ENCODE results near the gene CCDC15.

Gene CCDC15

DNA sequence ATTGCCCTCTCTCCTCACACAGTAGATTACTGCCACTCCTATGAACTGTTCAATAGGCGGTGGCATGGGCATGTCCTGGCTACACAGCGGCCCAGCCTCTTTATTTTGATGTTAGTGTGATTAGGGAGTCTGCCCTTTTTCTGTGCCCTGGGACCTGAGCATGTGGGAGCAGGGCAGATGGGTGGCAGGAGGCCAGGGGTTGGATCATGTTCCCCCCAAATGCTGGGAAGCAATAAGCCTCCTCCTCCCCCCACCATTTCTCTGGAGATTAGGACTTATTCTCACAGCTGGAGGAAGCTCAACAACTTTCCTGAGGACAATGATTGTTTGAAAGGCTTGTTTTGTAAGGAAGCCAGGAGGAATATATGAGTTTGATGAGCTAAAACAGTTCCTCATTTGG lies 34.1 kb upstream of the CCDC15 start:
- in situ Hi-C loops (cut with MboI; ENCODE audit: low sequenced_read_pairs, unreplicated experiment): no loop called here
- no peak for DNase-seq (ENCODE audit: low spot score)
- TF ChIP-seq, protein P1, sequence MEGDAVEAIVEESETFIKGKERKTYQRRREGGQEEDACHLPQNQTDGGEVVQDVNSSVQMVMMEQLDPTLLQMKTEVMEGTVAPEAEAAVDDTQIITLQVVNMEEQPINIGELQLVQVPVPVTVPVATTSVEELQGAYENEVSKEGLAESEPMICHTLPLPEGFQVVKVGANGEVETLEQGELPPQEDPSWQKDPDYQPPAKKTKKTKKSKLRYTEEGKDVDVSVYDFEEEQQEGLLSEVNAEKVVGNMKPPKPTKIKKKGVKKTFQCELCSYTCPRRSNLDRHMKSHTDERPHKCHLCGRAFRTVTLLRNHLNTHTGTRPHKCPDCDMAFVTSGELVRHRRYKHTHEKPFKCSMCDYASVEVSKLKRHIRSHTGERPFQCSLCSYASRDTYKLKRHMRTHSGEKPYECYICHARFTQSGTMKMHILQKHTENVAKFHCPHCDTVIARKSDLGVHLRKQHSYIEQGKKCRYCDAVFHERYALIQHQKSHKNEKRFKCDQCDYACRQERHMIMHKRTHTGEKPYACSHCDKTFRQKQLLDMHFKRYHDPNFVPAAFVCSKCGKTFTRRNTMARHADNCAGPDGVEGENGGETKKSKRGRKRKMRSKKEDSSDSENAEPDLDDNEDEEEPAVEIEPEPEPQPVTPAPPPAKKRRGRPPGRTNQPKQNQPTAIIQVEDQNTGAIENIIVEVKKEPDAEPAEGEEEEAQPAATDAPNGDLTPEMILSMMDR (IDR thresholded peaks at IDR 0.05; ENCODE audit: borderline replicate concordance, control extremely low read depth, extremely low read depth, insufficient read depth, missing control alignments): no peak

DNA sequence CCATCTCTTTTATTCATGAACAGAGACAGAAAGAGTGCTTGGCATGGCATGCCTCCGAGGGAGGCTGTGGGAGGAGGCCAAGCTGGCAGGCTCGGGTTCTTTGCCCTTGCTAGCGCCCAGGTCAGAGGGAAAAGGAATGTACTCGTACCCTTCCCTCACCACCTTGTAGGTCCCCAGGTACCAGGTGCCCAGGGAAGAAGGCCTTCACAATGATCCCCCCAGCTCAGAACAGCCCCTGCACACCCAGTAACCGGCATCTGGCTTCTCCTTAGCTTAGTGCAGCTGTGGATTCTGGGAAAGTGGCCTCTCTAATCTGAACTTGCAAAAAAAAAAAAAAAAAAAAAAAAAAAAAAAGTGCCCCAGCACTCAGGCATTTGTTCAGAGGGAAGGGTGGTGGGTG lies 33.6 kb upstream of the CCDC15 start:
- TF ChIP-seq, protein P1 (IDR thresholded peaks at IDR 0.05; ENCODE audit: borderline replicate concordance, control extremely low read depth, extremely low read depth, insufficient read depth, missing control alignments): no peak
- in situ Hi-C loops (cut with MboI; ENCODE audit: low sequenced_read_pairs, unreplicated experiment): no loop called here
- DNase-seq (ENCODE audit: low spot score): no peak

DNA sequence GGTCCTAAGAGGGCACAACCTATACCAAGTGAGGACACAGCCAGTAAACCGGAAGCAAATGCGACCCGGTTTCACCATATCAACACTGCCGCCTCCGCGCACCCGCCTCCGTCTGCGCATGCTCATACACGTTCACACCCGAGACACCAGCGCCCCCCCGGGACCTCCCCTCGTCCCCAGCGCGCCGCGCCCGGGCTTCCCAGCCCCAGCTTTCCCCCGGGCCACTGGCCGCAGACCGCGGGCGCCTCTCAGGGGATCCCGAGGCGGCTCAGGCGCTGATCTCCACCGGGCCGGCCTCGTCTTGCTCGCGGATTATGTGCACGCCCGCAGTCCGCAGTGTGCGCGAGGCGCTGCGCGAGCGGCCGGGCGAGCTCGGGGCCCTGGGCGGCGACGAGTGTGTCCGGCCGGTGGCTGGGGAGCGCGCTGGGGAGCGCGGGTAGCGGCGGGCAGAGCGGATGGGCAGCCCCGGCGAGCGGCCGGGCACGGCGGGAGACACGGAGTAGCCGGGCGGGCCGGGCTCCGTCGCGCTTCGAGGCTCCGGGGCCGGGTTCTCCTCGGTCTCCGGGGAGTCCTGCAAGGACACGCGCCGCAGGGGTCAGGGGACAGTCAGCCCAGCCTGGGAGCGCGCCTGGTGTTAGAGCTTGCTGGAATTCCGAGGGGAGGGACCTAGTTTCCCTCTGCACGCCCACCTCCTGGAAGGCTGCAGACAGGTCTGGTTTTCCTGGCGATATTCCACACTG lies 33.0 kb upstream of the CCDC15 start:
- in situ Hi-C loops (cut with MboI; ENCODE audit: low sequenced_read_pairs, unreplicated experiment): no loop called here
- peak; percentile 77 for DNase-seq (ENCODE audit: low spot score)
- TF ChIP-seq, protein P1 (IDR thresholded peaks at IDR 0.05; ENCODE audit: borderline replicate concordance, control extremely low read depth, extremely low read depth, insufficient read depth, missing control alignments): no peak

DNA sequence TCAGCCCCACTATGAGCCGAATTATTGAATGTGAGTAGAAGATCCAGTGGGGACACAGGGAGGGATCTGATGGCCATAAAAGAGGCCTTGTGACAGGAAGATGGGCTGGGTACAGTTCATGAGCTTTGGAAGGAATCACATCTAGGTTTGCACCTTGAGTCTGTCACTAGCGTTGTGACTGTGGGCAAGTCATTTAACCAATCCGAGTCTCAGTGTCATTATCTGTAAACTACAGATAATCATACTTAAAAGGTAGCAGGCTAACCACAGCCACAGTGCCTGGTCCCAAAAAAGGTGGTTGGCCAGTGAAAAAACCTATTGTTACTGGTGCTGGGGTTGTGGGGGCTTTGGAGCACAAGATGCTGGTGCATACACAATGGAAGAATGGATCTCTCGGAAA lies 31.2 kb upstream of the CCDC15 start:
- no peak for DNase-seq (ENCODE audit: low spot score)
- in situ Hi-C loops (cut with MboI; ENCODE audit: low sequenced_read_pairs, unreplicated experiment): no loop called here
- TF ChIP-seq, protein P1 (IDR thresholded peaks at IDR 0.05; ENCODE audit: borderline replicate concordance, control extremely low read depth, extremely low read depth, insufficient read depth, missing control alignments): no peak

DNA sequence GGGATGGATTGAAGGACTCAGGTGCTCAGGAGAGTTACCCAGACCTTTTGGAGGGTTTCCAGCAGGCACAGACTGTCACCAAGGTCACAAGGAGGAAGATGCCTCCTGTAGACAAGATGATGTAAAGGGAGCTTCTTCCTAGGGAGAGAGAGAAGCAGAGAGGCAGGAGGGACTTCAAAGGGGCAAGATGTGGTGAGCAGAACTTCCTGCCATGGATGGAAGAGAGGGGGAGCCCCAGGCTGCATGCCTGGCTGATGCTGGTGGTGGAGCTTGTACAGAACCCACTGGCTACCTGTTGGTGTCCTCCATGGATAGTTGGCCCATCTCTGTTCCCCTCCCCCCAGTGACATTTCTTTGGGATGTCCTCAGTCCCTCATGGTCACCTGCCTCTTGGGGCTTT lies 30.7 kb upstream of the CCDC15 start:
- TF ChIP-seq, protein P1 (IDR thresholded peaks at IDR 0.05; ENCODE audit: borderline replicate concordance, control extremely low read depth, extremely low read depth, insufficient read depth, missing control alignments): no peak
- no peak for DNase-seq (ENCODE audit: low spot score)
- in situ Hi-C loops (cut with MboI; ENCODE audit: low sequenced_read_pairs, unreplicated experiment): no loop called here

DNA sequence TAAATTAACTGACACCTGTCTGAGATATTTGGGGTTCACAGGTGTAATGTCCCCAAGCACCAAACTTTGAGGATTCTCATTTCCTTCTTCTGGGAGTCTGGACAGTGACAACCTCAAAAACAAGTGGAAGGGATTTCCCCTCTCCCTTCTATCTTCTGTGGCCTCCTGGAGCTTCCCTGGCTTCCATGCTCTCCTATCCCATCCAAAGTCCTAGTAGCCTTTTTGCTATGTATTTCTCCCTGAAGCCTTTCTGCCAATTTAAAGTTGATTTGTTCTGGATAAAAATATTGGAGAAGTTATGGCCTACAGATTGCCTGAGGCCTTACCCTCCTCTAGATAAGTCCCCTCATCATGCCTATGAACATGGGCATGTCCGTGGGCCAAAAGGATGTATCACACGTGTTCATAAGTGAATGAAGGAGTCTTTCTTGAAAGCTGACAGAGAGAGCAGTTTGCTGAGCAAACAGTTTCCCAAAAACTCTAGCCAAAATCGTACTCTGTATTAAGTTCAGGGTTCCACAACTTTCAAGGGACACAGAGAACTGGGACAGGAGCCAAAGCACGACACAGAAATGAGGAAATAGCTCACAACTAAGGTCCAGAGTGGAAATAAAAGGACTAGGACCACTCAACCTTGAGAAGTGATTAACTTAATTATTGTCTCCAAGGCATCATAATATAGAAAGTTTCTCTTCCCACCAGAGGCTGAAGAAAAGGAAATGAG lies 24.9 kb upstream of the CCDC15 start:
- TF ChIP-seq, protein P1 (IDR thresholded peaks at IDR 0.05; ENCODE audit: borderline replicate concordance, control extremely low read depth, extremely low read depth, insufficient read depth, missing control alignments): no peak
- no peak for DNase-seq (ENCODE audit: low spot score)
- in situ Hi-C loops (cut with MboI; ENCODE audit: low sequenced_read_pairs, unreplicated experiment): no loop called here

All from GM13976 (cell line).